NOMO-1 treated with DMSO at 0.1 percent for 48 hours (cell line): ENCODE measurements around the gene CHST11.
"Not testable (repeated sequence)": the region's sequence is repeated elsewhere in the genome, so short reads cannot be mapped to it uniquely, and the experiment has no call there.

Experiments
- DNase-seq: peaks from one replicate; lab custom pipeline; 2025; ENCODE audit not compliant: unreplicated experiment; lab: John Stamatoyannopoulos, UW

Gene CHST11

DNA sequence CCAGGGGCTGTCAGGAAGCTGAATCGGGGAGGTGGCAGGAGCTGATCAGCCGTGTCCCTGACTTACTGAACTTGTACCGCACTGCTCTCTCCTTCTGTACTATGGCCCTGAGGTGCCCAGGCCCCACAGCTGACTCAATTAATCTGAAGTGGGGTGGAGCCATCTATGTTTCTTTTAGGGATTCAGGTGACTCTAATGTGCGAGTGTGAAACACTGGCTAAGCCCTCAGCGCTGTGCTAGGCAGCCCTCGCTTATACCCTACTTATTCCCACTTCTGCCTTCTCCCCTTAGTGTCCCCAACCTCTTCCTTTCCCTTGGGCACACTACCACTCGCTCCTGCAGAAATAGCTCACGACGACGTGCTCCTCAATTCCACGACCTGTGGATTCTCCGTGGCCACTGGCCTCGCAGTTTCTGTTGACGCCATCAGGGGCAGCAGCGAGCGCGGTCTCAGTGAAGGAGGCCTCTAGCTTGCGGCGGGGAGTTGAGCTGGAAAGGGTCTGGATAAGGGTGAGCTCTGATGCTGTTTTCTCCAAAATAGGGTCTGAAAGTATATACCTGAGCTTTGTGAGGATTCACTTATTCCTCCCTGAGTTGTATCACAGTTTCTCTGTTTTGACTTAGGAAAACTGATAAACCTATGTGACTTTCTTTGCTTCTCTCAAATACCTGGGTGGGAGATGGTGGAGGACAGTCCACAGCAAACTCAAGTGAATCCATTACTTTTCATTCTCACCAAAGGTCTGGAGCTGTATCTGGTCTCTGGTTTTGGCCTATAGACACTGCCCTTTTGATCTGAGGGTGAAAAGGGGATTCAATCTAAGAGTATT lies 333.8 kb downstream of the CHST11 start:
- no peak for DNase-seq

DNA sequence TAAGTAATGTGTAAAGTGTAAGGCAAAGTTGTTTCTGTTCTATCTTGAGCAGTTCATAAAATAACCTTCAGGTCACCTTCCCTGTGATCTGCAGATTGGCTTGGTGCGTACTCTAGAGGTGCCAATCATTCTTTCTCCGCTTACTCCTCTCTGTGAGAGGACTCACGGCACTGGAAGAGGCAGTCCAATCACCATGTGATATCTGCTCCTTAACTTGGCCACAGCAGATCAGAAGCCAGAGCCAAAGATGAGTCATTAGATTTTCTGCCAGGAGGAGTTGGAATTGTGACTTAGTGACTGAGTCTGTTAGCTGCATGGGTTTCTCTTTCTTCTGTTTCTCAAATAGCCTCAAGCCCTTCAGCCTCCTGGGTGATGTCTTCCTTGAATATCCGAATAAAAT lies 335.8 kb downstream of the CHST11 start:
- DNase-seq = no peak

DNA sequence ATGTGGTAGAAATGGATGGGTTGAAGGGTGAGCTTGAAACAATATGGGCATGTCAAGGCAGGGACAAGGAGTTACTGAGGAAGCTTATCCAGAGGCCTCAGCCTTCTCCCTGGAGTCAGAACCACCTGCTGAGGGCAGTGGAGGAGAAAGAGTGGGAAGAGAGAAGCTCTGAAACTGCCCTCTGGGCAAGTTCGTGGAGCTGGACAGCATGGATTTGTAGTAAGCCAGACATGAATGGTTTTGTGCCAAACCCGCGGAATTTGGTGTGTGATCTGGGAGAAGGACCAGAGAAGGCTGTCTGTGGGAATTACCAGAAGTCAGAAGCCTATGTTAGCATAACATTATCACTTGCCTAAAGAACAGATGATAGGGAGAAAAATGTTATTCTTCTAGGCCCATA lies 336.5 kb downstream of the CHST11 start:
- DNase-seq = no peak

DNA sequence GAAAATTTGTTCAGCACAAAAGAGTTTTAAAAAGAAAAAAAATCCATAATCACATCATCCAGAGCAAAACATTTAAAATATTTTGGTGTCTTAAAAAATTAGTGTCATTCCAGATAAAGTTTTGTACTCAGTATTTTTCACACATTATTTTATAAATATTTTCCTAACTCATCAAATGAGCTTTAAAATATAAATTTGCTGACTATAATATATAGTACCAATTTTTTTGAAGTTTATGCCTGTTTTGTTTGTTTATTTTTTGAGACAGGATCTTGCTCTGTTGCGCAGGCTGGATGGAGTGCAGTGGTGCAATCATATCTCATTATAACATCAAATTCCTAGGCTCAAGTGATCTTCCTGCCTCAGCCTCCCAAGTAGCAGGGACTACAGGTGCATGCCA lies 337.2 kb downstream of the CHST11 start:
- no peak for DNase-seq

DNA sequence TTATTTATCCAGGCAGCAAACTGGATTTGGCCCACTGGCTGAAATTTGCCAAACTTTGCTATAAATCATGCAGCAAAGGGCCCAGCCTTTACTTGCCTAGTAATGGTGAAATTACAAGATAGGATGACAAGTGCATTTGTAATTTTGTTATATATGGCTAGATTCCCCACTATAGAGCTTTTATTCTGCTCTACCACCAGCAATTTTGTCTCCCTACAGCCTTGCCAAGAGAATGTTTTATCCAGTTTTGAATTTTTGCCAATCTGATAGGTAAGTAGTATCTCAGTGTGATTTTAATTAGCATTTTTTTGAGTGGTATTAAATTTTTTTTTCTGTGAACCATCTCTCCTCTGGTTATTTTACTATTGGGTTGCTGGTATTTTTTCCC lies 339.7 kb downstream of the CHST11 start:
- DNase-seq = no peak

DNA sequence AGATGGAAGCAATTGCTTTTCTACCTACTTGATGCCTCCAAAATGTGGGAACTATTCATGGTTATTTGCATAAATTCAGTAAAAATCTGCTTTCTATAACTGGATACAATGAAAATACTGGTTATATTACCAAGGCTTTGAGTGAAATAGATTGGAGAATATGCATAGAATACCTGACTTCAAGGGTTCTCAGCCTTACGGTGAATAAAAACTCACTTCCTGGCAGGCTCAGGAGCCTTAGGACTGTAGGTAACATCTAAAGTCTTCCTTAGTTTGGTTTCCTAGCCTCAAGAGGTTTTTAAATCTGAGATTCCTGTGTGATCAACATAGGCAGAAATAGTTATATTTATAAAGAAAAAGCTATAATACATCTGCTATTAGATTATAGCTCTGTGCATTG lies 342.7 kb downstream of the CHST11 start:
- no peak for DNase-seq

DNA sequence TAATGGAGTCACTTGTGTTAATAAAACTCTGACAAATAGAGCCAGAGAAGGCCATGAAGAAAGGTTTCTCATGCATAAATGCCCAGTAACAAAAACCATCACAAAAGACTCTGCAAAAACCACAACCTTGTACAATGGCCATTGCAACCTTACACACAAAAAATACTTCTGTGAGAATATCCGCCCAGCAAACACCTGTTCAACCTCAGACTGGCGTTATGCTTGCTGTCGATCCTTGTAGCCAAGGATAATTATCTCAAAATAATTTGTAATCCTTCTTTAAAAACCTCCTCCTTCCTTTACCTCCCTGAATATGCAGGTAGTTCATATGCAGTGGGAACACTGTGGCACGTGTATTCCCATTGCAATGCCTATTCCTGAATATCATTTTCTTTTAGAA lies 344.3 kb downstream of the CHST11 start:
- no peak for DNase-seq

DNA sequence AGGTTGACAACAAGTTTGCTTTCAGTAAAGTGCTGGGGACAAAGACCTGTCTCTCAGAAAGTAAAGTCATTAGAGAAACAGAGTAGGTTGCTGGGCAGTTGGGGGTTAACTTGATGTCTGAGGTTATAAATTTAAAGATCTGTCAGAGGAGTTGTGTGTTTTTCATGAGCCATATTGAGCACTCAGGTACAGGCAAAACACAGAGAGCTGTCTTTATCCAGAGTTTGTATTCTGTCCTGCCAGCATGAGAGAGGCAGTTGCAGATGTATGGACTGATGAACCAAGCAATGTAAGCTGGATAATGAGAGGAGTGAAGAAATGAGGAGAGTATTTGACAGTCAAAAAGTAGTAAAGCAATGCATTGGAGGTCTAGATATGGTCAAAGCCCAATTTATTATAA lies 344.7 kb downstream of the CHST11 start:
- DNase-seq = no peak

DNA sequence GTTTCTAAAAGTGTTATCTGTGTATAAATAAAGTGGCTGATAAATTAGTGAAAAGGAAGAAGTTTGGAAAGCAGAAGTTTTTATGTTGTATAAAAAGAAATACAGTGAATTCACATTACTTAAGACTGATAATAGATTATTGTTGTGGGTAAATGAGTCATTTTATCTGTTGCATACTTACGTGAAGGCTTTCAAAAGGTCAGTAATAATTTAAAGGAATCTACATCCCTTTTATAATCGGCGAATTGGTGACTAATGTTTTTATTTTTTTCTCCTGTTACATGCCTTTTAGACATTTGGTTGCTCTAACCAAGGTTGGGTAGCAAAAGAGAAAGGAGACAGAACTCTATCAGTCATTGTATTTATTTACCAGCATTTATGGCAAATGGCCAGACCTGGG lies 345.5 kb downstream of the CHST11 start:
- DNase-seq = peak; percentile 16

DNA sequence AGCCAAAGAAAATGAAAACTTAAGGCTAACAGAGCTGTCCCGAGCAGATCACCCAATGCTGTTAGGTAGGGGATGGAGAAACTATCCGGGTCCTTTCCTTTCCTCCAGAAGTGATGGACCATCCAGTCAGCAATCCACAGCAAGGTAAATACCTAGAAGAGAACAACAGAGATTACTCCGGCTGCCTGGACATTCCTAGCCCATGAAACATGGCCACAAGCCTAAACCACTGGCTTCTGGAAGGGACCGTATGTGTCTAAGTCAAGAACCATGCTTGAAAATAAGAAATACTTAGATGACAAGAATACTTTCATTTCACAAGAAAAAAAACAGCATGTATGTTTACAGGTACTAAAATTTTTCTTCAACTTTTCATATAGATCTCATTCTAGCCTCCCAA lies 348.4 kb downstream of the CHST11 start:
- no peak for DNase-seq

DNA sequence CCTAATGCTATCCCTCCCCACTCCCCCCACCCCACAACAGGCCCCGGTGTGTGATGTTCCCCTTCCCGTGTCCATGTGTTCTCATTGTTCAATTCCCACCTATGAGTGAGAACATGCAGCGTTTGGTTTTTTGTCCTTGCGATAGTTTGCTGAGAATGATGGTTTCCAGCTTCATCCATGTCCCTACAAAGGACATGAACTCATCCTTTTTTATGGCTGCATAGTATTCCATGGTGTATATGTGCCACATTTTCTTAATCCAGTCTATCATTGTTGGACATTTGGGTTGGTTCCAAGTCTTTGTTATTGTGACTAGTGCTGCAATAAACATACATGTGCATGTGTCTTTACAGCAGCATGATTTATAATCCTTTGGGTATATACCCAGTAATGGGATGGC lies 349.4 kb downstream of the CHST11 start:
- DNase-seq = not testable (repeated sequence)

DNA sequence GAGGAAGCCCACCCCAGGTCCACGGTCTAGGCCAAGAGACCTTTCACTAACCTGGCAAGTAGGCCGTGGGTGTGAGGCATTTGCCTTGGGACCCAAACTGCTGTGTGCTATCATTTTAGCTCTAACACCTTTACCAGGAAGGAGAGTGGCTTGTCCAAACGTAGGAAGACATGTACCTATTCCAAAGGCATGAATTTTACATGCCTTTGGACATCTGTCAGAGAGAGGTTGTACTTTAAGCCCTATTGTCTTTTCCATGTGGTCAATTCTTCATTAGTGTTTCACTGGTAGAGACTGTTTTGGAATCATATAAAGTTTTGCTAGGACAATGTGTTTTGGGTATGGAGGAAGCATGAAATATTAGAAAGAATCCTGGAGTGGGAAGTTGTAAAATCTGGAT lies 352.5 kb downstream of the CHST11 start:
- DNase-seq = no peak

DNA sequence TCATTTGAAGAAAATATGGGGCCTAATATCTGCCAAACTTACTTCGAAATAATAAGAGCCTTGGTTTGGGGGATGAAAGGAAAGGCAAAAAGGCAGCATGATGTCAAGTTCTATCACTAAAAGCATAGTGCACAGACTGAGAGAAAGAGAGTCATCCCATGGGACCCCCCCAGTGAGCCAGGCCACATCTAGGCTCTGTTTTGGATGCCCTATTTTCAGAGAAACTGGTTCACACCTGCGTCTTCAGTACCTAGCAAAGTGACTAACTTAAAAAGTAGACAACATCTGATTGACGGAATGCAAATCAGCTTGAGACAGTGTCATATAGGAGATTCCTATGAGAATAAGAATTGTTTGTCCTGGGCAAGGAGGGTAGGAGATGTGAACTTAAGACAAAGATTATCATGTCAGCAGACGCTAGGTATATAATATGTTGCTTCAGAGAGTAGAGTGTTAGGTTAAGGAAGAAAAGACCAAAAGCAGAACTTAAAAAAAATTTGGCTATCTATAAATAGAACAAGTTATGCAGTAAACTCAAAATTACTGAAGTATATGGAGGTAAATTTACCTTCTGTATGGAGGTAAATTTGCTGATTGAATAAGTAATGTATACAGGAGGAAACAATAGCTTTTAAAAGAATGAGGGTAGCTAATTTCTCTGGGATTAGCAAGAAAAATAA lies 353.1 kb downstream of the CHST11 start:
- DNase-seq = peak; percentile 39
